ENCODE data around the gene SLC26A9.
"Not testable (repeated sequence)": the region's sequence is repeated elsewhere in the genome, so short reads cannot be mapped to it uniquely, and the experiment has no call there.

SLC26A9 gene

GRCh38 chr1:205896351-205896750 is 46.9 kb downstream of the SLC26A9 start:
- in situ Hi-C loops (cut with MboI; ENCODE audit: low pct_unique_long_range_greater_than_20kb, low sequenced_read_pairs, unreplicated experiment) = no loop called here
- TF ChIP-seq CTCF (IDR thresholded peaks at IDR 0.05; ENCODE audit: extremely low read depth, insufficient read depth, missing control alignments) = no peak
- no peak for DNase-seq (ENCODE audit: low spot score)

- in situ Hi-C loops (cut with MboI; ENCODE audit: low pct_unique_long_range_greater_than_20kb, low sequenced_read_pairs, unreplicated experiment); DNase-seq (ENCODE audit: low spot score): not testable (repeated sequence)
Observed at GRCh38 chr1:205894119-205894518, 49.1 kb downstream of the SLC26A9 start.

- in situ Hi-C loops (cut with MboI; ENCODE audit: low pct_unique_long_range_greater_than_20kb, low sequenced_read_pairs, unreplicated experiment) = not testable (repeated sequence)
Observed at GRCh38 chr1:205892175-205892574, 51.1 kb downstream of the SLC26A9 start.

GRCh38 chr1:205891481-205891880 is 51.8 kb downstream of the SLC26A9 start:
- in situ Hi-C loops (cut with MboI; ENCODE audit: low pct_unique_long_range_greater_than_20kb, low sequenced_read_pairs, unreplicated experiment); DNase-seq (ENCODE audit: low spot score): not testable (repeated sequence)

More at GRCh38 chr1:205892175-205892574, 51.1 kb downstream of the SLC26A9 start:
- DNase-seq (ENCODE audit: low spot score) = not testable (repeated sequence)

- in situ Hi-C loops (cut with MboI; ENCODE audit: low pct_unique_long_range_greater_than_20kb, low sequenced_read_pairs, unreplicated experiment); DNase-seq (ENCODE audit: low spot score): not testable (repeated sequence)
Observed at GRCh38 chr1:205890631-205891030, 52.6 kb downstream of the SLC26A9 start.

- DNase-seq (ENCODE audit: low spot score); in situ Hi-C loops (cut with MboI; ENCODE audit: low pct_unique_long_range_greater_than_20kb, low sequenced_read_pairs, unreplicated experiment): not testable (repeated sequence)
Observed at GRCh38 chr1:205889706-205890105, 53.5 kb downstream of the SLC26A9 start.

GRCh38 chr1:205889006-205889405 is 54.2 kb downstream of the SLC26A9 start:
- in situ Hi-C loops (cut with MboI; ENCODE audit: low pct_unique_long_range_greater_than_20kb, low sequenced_read_pairs, unreplicated experiment); DNase-seq (ENCODE audit: low spot score): not testable (repeated sequence)

GRCh38 chr1:205883792-205884191 is 59.5 kb downstream of the SLC26A9 start:
- DNase-seq (ENCODE audit: low spot score) = no peak
- no peak for TF ChIP-seq CTCF (IDR thresholded peaks at IDR 0.05; ENCODE audit: extremely low read depth, insufficient read depth, missing control alignments)
- in situ Hi-C loops (cut with MboI; ENCODE audit: low pct_unique_long_range_greater_than_20kb, low sequenced_read_pairs, unreplicated experiment) = no loop called here

- no peak for TF ChIP-seq CTCF (IDR thresholded peaks at IDR 0.05; ENCODE audit: extremely low read depth, insufficient read depth, missing control alignments)
- DNase-seq (ENCODE audit: low spot score) = no peak
- in situ Hi-C loops (cut with MboI; ENCODE audit: low pct_unique_long_range_greater_than_20kb, low sequenced_read_pairs, unreplicated experiment) = no loop called here
Observed at GRCh38 chr1:205880923-205881322, 62.3 kb downstream of the SLC26A9 start.

- TF ChIP-seq CTCF (IDR thresholded peaks at IDR 0.05; ENCODE audit: extremely low read depth, insufficient read depth, missing control alignments) = no peak
- in situ Hi-C loops (cut with MboI; ENCODE audit: low pct_unique_long_range_greater_than_20kb, low sequenced_read_pairs, unreplicated experiment) = no loop called here
- DNase-seq (ENCODE audit: low spot score) = no peak
Observed at GRCh38 chr1:205879974-205880373, 63.3 kb downstream of the SLC26A9 start.

Data from GM13977 (cell line).